ENCODE data around the gene TTC7B.

Gene TTC7B

GRCh38 chr14:90602088-90602687 lies 214.0 kb downstream of the TTC7B start:
- TF ChIP-seq EZH2 (IDR thresholded peaks at IDR 0.05; ENCODE audit: borderline replicate concordance, low read length) = no peak
- no peak for TF ChIP-seq CTCF (IDR thresholded peaks at IDR 0.05; ENCODE audit: low read length)
- no peak overlapping the region for H3K27ac ChIP-seq (ENCODE audit: low read depth, low read length, poor library complexity, severe bottlenecking)

GRCh38 chr14:90601563-90601962 lies 214.7 kb downstream of the TTC7B start:
- Histone ChIP-seq H3K9ac (ENCODE audit: low read length) (no peak overlapping the region), H3K9me2 (ENCODE audit: low read depth, low read length) (no peaks in the 10 kb centered on the region), H3K27me3 (ENCODE audit: insufficient read depth, low read length) (no peaks in the 10 kb centered on the region), H3K27ac (ENCODE audit: low read depth, low read length, poor library complexity, severe bottlenecking) (no peak overlapping the region), H3F3A (ENCODE audit: insufficient read depth, low read length) (no peaks in the 10 kb centered on the region), H3K4me1 (ENCODE audit: insufficient read depth, low read length, severe bottlenecking) (no peaks in the 10 kb centered on the region), H3K4me3 (ENCODE audit: low read depth, low read length, poor library complexity, severe bottlenecking) (no peak overlapping the region), H3K4me2 (ENCODE audit: low read length) (no peak overlapping the region), H3K9me3 (ENCODE audit: low read length) (no peaks in the 10 kb centered on the region), H3K79me2 (ENCODE audit: insufficient read depth, low read length) (no peaks in the 10 kb centered on the region), H4K20me1 (ENCODE audit: insufficient read depth, low read length) (no peaks in the 10 kb centered on the region), H3K36me3 (ENCODE audit: insufficient read depth, low read length) (no peaks in the 10 kb centered on the region), H2AFZ (ENCODE audit: low read length) (no peak overlapping the region)
- TF ChIP-seq EZH2 (IDR thresholded peaks at IDR 0.05; ENCODE audit: borderline replicate concordance, low read length) (no peak), CTCF (IDR thresholded peaks at IDR 0.05; ENCODE audit: low read length) (no peak)

More at GRCh38 chr14:90602088-90602687, 214.0 kb downstream of the TTC7B start:
- H2AFZ ChIP-seq (ENCODE audit: low read length) = no peak overlapping the region
- H3K9ac ChIP-seq (ENCODE audit: low read length) = no peak overlapping the region
- no peak overlapping the region for H3K4me2 ChIP-seq (ENCODE audit: low read length)
- no peaks in the 10 kb centered on the region for H3K9me3 ChIP-seq (ENCODE audit: low read length)
- H4K20me1 ChIP-seq (ENCODE audit: insufficient read depth, low read length) = no peaks in the 10 kb centered on the region
- no peaks in the 10 kb centered on the region for H3K79me2 ChIP-seq (ENCODE audit: insufficient read depth, low read length)
- no peaks in the 10 kb centered on the region for H3F3A ChIP-seq (ENCODE audit: insufficient read depth, low read length)
- H3K9me2 ChIP-seq (ENCODE audit: low read depth, low read length) = no peaks in the 10 kb centered on the region
- no peaks in the 10 kb centered on the region for H3K36me3 ChIP-seq (ENCODE audit: insufficient read depth, low read length)
- no peak overlapping the region for H3K4me3 ChIP-seq (ENCODE audit: low read depth, low read length, poor library complexity, severe bottlenecking)
- no peaks in the 10 kb centered on the region for H3K4me1 ChIP-seq (ENCODE audit: insufficient read depth, low read length, severe bottlenecking)
- no peaks in the 10 kb centered on the region for H3K27me3 ChIP-seq (ENCODE audit: insufficient read depth, low read length)

DNA sequence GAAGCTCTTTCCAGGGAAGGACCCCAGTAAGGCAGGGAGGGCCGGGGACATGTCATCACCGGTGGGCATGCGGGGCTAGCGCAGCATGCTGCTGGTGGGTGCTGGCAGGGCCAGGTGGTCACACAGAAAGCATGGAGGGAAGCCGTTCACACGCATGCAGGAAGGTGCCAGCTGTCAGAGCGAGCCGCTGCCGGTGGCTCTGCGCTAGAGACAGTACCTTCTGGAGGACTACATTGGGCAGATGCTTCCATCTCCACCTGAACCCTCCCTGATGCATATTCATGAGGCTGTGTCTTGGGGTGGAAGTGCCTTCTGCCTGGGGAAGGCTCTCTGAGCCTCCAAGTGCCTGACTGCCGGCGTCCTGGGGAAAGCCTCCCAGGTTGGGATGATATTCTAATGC lies 215.6 kb downstream of the TTC7B start:
- Histone ChIP-seq H3K9me3 (ENCODE audit: low read length) (no peaks in the 10 kb centered on the region), H3K4me3 (ENCODE audit: low read depth, low read length, poor library complexity, severe bottlenecking) (no peak overlapping the region), H3F3A (ENCODE audit: insufficient read depth, low read length) (no peaks in the 10 kb centered on the region), H4K20me1 (ENCODE audit: insufficient read depth, low read length) (no peaks in the 10 kb centered on the region), H3K4me1 (ENCODE audit: insufficient read depth, low read length, severe bottlenecking) (no peaks in the 10 kb centered on the region), H3K4me2 (ENCODE audit: low read length) (no peak overlapping the region), H3K27ac (ENCODE audit: low read depth, low read length, poor library complexity, severe bottlenecking) (no peak overlapping the region), H3K27me3 (ENCODE audit: insufficient read depth, low read length) (no peaks in the 10 kb centered on the region), H2AFZ (ENCODE audit: low read length) (no peak overlapping the region), H3K9me2 (ENCODE audit: low read depth, low read length) (no peaks in the 10 kb centered on the region), H3K9ac (ENCODE audit: low read length) (no peak overlapping the region), H3K36me3 (ENCODE audit: insufficient read depth, low read length) (no peaks in the 10 kb centered on the region), H3K79me2 (ENCODE audit: insufficient read depth, low read length) (no peaks in the 10 kb centered on the region)
- no peak for TF ChIP-seq EZH2 (IDR thresholded peaks at IDR 0.05; ENCODE audit: borderline replicate concordance, low read length)
- no peak for TF ChIP-seq CTCF (IDR thresholded peaks at IDR 0.05; ENCODE audit: low read length)
